CD14-positive monocyte (primary cell): Measurements from ENCODE around the gene TBC1D22A. TPM values are rescaled to one million over a fixed set of nuclear protein-coding genes. Genes with fewer than 3 reads are reported as not detected.
A peak's percentile ranks its signal among the peaks of the same experiment; 100 is the strongest.

Source experiments
- DNase-seq, 3 donors: peaks; one replicate each; pipeline ENCODE4 v3.0.0-alpha.2; 2011 to 2022
- H2AFZ ChIP-seq: 2 replicates; pipeline ENCODE4 v1.6.0; 2012; ENCODE audit warnings: mild to moderate bottlenecking, low read depth, low read length, inconsistent platforms; ENCODE audit not compliant: insufficient read depth, poor library complexity, severe bottlenecking
- H3K27ac ChIP-seq, 2 donors: 1 replicate in 1 of 2; 2 replicates in 1 of 2; pipeline ENCODE4 v1.5.1; 2012 to 2013; ENCODE audit warnings: low read length in 2 of 2, control low read depth in 1 of 2, inconsistent platforms in 1 of 2, low read depth in 1 of 2, mild to moderate bottlenecking in 1 of 2
- H3K27me3 ChIP-seq, 2 donors: one replicate each; pipeline versions ENCODE4 v1.6.0 to v1.6.1; 2011 to 2013; ENCODE audit warnings: low read length in 2 of 2; ENCODE audit not compliant: control insufficient read depth in 2 of 2, insufficient read depth in 2 of 2
- H3K36me3 ChIP-seq, 2 donors: replicated peaks in 1 of 2; 1 replicate in 1 of 2; 2 replicates in 1 of 2; pipeline versions ENCODE4 v1.5.1 to v1.6.1; 2012 to 2013; ENCODE audit warnings: low read length in 2 of 2, control low read depth in 1 of 2, inconsistent platforms in 1 of 2, mild to moderate bottlenecking in 1 of 2; ENCODE audit not compliant: insufficient read depth in 2 of 2, control insufficient read depth in 1 of 2
- H3K4me1 ChIP-seq, 2 donors: 1 replicate in 1 of 2; 2 replicates in 1 of 2; pipeline versions ENCODE4 v1.5.1 to v1.6.1; 2012 to 2013; ENCODE audit warnings: low read length in 2 of 2, control low read depth in 1 of 2, inconsistent platforms in 1 of 2, mild to moderate bottlenecking in 1 of 2, moderate library complexity in 1 of 2; ENCODE audit not compliant: insufficient read depth in 2 of 2, control insufficient read depth in 1 of 2
- H3K4me2 ChIP-seq: replicated peaks from 2 replicates; pipeline ENCODE3; 2012; ENCODE audit warnings: low read length, moderate library complexity, mild to moderate bottlenecking; ENCODE audit not compliant: poor library complexity, severe bottlenecking; ENCODE audit errors: extremely low read depth
- H3K4me3 ChIP-seq, 3 experiments: fragments of 200-600 bp in 1 of 3; sonication (generic) in 1 of 3; replicated peaks in 1 of 3; 1 replicate in 2 of 3; 2 replicates in 1 of 3; pipeline ENCODE4 v1.5.1; 2011 to 2013; ENCODE audit warnings: low read length in 3 of 3, mild to moderate bottlenecking in 3 of 3, control low read depth in 2 of 3, low read depth in 2 of 3, inconsistent platforms in 1 of 3, moderate library complexity in 1 of 3
- H3K79me2 ChIP-seq: 2 replicates; pipeline ENCODE4 v1.6.0; 2012; ENCODE audit warnings: mild to moderate bottlenecking, control low read depth, inconsistent platforms, low read length, moderate library complexity; ENCODE audit not compliant: insufficient read depth
- H3K9ac ChIP-seq: 2 replicates; pipeline ENCODE4 v1.6.0; 2017; ENCODE audit warnings: low read length, mild to moderate bottlenecking; ENCODE audit not compliant: insufficient read depth, poor library complexity, severe bottlenecking
- H3K9me3 ChIP-seq, 2 donors: replicated peaks in 1 of 2; 1 replicate in 1 of 2; 2 replicates in 1 of 2; pipeline versions ENCODE4 v1.5.1 to v1.6.1; 2012 to 2013; ENCODE audit warnings: low read length in 2 of 2, control low read depth in 1 of 2; ENCODE audit not compliant: control insufficient read depth in 1 of 2, insufficient read depth in 1 of 2
- H4K20me1 ChIP-seq: 2 replicates; pipeline ENCODE4 v1.6.0; 2012; ENCODE audit warnings: mild to moderate bottlenecking, low read length, control low read depth, moderate library complexity; ENCODE audit not compliant: insufficient read depth
- H3K27ac Mint-ChIP-seq, 7 donors: one replicate each; pipeline ENCODE4 v1.8.0; 2020; ENCODE audit warnings: mild to moderate bottlenecking in 7 of 7, mixed read lengths in 7 of 7, moderate library complexity in 6 of 7, inconsistent platforms in 2 of 7
- H3K27me3 Mint-ChIP-seq, 3 donors: one replicate each; pipeline ENCODE4 v1.8.0; 2021 to 2022; ENCODE audit warnings: low read depth in 3 of 3, mild to moderate bottlenecking in 3 of 3, mixed read lengths in 3 of 3, moderate library complexity in 3 of 3, inconsistent platforms in 1 of 3
- H3K36me3 Mint-ChIP-seq, 2 donors: one replicate each; pipeline ENCODE4 v1.8.0; 2020; ENCODE audit warnings: mixed read lengths in 2 of 2, inconsistent platforms in 1 of 2, mild to moderate bottlenecking in 1 of 2
- H3K4me1 Mint-ChIP-seq: one replicate; pipeline ENCODE4 v1.8.0; 2020; ENCODE audit warnings: mild to moderate bottlenecking, mixed read lengths
- H3K4me3 Mint-ChIP-seq, 2 donors: one replicate each; pipeline ENCODE4 v1.8.0; 2020; ENCODE audit warnings: mild to moderate bottlenecking in 2 of 2, mixed read lengths in 2 of 2, moderate library complexity in 1 of 2
- H3K9me3 Mint-ChIP-seq, 7 donors: one replicate each; pipeline ENCODE4 v1.8.0; 2020 to 2022; ENCODE audit warnings: mixed read lengths in 7 of 7, mild to moderate bottlenecking in 6 of 7, moderate library complexity in 6 of 7, inconsistent platforms in 2 of 7
- WGBS: methylation state at CpG from one replicate; pipeline ENCODE4 v1.1.5; 2013; ENCODE audit warnings: missing lambda C conversion rate; ENCODE audit not compliant: insufficient coverage; 5-methylcytosine and 5-hydroxymethylcytosine counted together
- intact Hi-C, 2 donors: fragments of 100-400 bp; cut with micrococcal nuclease; formaldehyde crosslinking; loops; one replicate each; pipeline versions ENCODE4 v1.15.0 to v1.15.1; 2023
- polyA plus RNA-seq, 3 donors: library from polyadenylated mRNA; depleted of rRNA in 1 of 3; unstranded in 2 of 3; stranded (reverse) in 1 of 3; fragments of 300-500 nt in 2 of 3; fragments of >200 nt in 1 of 3; fragmentation: Illumina TruSeq in 2 of 3; gene quantifications; 1 replicate in 2 of 3; 2 replicates in 1 of 3; pipeline ENCODE4 v1.2.3, GENCODE V29; 2012 to 2021
- TF ChIP-seq, protein P1 (sequence below): fragments of 200-600 bp; IDR thresholded peaks from one replicate; pipeline ENCODE4 v1.8.0; 2022; ENCODE audit warnings: antibody characterized with exemption, mild to moderate bottlenecking

TBC1D22A gene
- polyA plus RNA-seq, 3 donors = 25.9 to 36.2 (median 29.5) TPM

DNA sequence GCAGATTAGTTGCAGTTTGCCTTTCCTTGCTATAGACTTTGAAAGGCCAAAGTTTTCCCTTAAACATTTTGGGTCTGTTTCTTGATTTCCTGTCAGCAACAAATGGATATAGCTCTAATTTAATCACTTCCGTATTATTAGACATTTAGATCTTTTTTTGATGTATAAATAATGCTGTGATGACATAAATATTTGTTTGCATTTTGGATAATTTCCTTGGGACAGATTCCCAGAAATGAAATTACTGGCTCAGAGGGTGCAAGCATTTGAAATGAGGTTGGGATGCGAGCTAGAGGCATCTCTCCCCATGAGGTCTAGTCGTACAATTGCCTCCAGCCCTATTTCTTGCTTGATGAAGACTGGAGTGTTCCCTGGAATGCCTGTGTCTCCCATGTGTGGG is 94.2 kb downstream of the TBC1D22A start:
- peaks cover 52% of the 10 kb centered on the region for H3K79me2 ChIP-seq

GRCh38 chr22:46857142-46857884 is 94.9 kb downstream of the TBC1D22A start:
- peak overlapping the region in 4 of 7 donors; percentile 34 to 67 (median 54) for H3K27ac Mint-ChIP-seq
- no peak for DNase-seq
- Histone ChIP-seq H3K79me2 (peaks cover 50% of the 10 kb centered on the region), H3K4me1 (peaks cover 21 to 37% of the 10 kb centered on the region in 2 donors), H3K36me3 (peaks cover 3 to 33% of the 10 kb centered on the region in 2 donors), H3K9ac (no peak overlapping the region), H4K20me1 (peaks cover 65% of the 10 kb centered on the region), H3K27me3 (no peaks in the 10 kb centered on the region), H3K27ac (no peak overlapping the region), H3K4me3 (no peak overlapping the region), H2AFZ (no peak overlapping the region), H3K9me3 (peaks cover 9 to 15% of the 10 kb centered on the region in 2 donors), H3K4me2 (no peak overlapping the region)
- intact Hi-C loops = no loop called here
- peaks cover 5 to 17% (median 10%) of the 10 kb centered on the region in 7 donors for H3K9me3 Mint-ChIP-seq
- peaks cover 0 to 4% (median under 1%) of the 10 kb centered on the region in 3 donors for H3K27me3 Mint-ChIP-seq
- peaks cover 35% of the 10 kb centered on the region for H3K4me1 Mint-ChIP-seq
- WGBS = 94% methylated on average over 5 of the region's 9 CpGs
- TF ChIP-seq, protein P1, sequence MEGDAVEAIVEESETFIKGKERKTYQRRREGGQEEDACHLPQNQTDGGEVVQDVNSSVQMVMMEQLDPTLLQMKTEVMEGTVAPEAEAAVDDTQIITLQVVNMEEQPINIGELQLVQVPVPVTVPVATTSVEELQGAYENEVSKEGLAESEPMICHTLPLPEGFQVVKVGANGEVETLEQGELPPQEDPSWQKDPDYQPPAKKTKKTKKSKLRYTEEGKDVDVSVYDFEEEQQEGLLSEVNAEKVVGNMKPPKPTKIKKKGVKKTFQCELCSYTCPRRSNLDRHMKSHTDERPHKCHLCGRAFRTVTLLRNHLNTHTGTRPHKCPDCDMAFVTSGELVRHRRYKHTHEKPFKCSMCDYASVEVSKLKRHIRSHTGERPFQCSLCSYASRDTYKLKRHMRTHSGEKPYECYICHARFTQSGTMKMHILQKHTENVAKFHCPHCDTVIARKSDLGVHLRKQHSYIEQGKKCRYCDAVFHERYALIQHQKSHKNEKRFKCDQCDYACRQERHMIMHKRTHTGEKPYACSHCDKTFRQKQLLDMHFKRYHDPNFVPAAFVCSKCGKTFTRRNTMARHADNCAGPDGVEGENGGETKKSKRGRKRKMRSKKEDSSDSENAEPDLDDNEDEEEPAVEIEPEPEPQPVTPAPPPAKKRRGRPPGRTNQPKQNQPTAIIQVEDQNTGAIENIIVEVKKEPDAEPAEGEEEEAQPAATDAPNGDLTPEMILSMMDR = no peak
- no peak overlapping the region for H3K4me3 Mint-ChIP-seq
- H3K36me3 Mint-ChIP-seq = peaks cover 19 to 29% of the 10 kb centered on the region in 2 donors

More for the DNA sequence above, 94.2 kb downstream of the TBC1D22A start:
- Mint-ChIP-seq H3K4me1 (peaks cover 28% of the 10 kb centered on the region), H3K4me3 (no peak overlapping the region), H3K27ac (peak overlapping the region in 3 of 7 donors; percentile 34 to 67 (median 45)), H3K9me3 (peaks cover 5 to 17% (median 10%) of the 10 kb centered on the region in 7 donors), H3K27me3 (peaks cover 0 to 4% (median 0%) of the 10 kb centered on the region in 3 donors), H3K36me3 (peaks cover 25 to 33% of the 10 kb centered on the region in 2 donors)
- no peak overlapping the region for H3K27ac ChIP-seq
- no peak for DNase-seq
- TF ChIP-seq, protein P1 = no peak
- no peak overlapping the region for H3K4me2 ChIP-seq
- peaks cover 9 to 15% of the 10 kb centered on the region in 2 donors for H3K9me3 ChIP-seq
- intact Hi-C loops = no loop called here
- H3K9ac ChIP-seq = no peak overlapping the region
- peaks cover 65% of the 10 kb centered on the region for H4K20me1 ChIP-seq
- peaks cover 5 to 39% of the 10 kb centered on the region in 2 donors for H3K36me3 ChIP-seq
- no peaks in the 10 kb centered on the region for H3K27me3 ChIP-seq
- H3K4me3 ChIP-seq = no peak overlapping the region
- no CpG with 5 or more reads among the region's 3 CpGs for WGBS
- no peak overlapping the region for H2AFZ ChIP-seq
- H3K4me1 ChIP-seq = peaks cover 19 to 30% of the 10 kb centered on the region in 2 donors
